ENCODE data around the gene KDM2A.

The KDM2A gene

DNA sequence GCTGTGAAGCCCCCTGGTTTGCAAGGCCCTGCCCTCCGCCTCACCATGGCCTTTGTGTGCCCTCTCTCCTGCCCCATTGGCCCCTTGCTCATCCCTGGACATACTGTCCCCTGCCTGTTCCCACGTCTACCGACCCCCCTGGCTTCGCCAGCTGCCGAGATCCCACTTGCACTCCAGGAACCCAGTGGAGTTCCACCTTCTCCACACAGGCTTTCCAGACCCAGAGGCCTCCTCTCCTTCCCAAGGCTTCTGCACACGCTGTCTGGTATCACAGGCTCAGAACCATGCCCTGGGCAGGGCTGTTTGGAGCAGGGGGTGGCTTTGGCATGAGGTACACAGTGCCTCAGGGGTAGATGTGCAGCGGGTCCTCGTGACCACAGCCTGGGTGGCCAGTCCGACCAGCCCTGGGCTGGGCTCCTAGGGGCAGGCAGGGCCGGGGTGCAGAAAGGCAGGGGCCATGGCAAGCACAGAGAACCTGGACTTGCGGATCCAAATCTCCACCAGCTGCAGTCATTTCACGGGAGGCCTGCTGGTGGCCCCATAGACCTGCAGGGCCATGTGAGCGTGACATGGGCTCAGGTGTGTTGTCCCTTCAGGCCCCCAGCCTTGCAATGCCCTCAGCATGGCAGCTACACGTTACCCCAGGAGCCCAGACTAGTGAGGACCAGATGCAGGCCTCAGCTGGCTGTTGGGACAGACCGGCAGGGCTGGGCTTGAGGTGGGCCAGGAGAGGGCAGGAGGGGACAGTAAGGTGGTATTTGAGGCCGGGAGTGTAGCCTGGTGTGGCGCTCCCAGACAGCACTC is 156.7 kb downstream of the KDM2A start:
- no peak for DNase-seq

- no peak for DNase-seq
These were observed 157.7 kb downstream of the KDM2A start for GRCh38 chr11:67276781-67277230.

GRCh38 chr11:67277231-67277961 is 158.3 kb downstream of the KDM2A start:
- no peak for DNase-seq

GRCh38 chr11:67278135-67278938 is 159.3 kb downstream of the KDM2A start:
- DNase-seq: no peak

- DNase-seq: no peak
These were observed 160.0 kb downstream of the KDM2A start for GRCh38 chr11:67278939-67279588.

DNA sequence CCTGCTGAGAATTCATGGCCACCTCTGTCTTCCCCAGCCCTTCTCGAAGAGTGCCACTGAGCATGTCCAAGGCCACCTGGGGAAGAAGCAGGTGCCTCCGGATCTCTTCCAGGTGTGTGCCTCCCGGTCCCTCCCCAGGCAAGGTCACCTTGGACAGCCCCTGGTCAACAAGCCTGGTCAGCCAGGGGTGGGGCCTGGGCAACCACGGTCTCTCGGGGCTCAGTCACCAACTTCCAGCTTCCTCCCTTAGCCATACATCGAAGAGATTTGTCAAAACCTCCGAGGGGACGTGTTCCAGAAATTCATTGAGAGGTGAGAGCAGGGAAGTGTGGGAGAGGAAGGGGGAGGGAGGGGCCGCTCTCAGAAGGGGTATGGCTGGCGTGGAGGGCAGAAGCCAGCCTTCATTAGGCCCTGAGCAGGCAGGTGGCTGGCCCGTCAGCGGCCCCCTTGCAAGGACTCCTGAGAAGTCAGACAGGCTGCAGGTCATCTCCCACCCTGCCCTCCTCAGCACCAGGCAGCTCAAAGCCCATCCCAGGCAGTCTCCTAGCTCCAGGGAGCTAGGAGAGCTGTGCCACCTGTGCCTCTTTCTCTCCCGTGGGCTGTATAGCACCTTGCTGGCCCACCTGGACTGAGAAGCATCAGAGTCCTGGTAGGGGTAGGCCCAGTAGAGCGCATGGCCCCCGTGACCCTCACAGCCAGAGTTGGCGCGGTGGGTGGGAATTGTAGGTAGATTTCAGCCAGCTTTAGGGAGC is 160.7 kb downstream of the KDM2A start:
- DNase-seq: no peak

GRCh38 chr11:67280341-67280787 is 161.3 kb downstream of the KDM2A start:
- no peak for DNase-seq

DNA sequence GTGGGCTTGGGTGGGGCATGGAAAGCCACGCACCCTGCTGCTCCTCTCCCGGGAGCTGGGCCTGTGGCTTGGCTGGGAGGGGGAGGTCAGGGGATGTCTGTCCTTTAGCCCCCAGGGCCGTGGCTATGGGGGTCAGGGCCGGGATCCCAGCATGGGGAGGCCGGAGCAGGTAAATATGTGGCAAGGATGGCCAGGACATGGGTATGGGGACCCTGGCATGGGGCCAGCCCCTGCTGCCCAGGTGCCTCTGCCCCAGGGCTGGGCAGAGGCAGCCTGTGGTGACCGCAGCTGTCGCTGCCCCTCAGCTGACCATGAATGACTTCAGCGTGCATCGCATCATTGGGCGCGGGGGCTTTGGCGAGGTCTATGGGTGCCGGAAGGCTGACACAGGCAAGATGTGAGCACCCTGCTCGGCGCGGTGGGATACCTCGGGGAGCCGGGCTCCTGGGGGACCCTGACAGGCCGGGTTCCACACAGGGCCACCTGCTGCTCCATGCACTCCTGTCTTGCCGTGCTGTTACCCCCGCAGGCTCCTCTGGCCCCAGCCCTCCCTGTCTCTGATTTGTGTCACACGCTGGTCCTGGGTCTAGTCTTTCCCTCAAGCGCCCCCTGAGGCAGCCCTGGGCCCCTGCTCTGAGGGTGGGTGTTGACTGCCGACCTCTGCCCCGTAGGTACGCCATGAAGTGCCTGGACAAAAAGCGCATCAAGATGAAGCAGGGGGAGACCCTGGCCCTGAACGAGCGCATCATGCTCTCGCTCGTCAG is 161.9 kb downstream of the KDM2A start:
- DNase-seq: no peak

GRCh38 chr11:67281552-67282150 is 162.6 kb downstream of the KDM2A start:
- no peak for DNase-seq

GRCh38 chr11:67282155-67282875 is 163.3 kb downstream of the KDM2A start:
- DNase-seq: no peak

DNA sequence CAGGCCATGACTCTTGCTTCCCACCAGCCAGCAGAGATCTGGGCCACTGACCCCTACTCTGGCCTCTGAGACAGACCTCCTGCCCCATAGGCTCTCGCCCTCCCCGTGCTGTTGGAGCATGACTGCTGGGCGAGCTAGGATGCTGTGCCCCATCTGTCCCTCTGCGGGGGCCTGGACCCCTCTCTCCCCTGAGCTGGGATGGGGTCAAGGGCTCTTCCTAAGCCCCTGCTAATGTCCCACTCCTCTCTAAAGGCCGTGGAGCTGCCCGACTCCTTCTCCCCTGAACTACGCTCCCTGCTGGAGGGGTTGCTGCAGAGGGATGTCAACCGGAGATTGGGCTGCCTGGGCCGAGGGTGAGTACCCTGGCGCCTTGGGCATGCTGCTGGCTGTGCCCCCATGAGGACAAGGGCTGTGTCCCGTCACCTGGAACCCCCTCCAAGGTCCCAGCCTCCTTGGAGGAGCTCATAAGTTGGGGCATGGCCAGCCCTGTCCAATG is 163.9 kb downstream of the KDM2A start:
- no peak for DNase-seq

- no peak for DNase-seq
These were observed 164.5 kb downstream of the KDM2A start for GRCh38 chr11:67283481-67283963.

- DNase-seq: no peak
These were observed 165.9 kb downstream of the KDM2A start for GRCh38 chr11:67284811-67285540.

- DNase-seq: no peak
These were observed 166.8 kb downstream of the KDM2A start for GRCh38 chr11:67285541-67286498.

DNA sequence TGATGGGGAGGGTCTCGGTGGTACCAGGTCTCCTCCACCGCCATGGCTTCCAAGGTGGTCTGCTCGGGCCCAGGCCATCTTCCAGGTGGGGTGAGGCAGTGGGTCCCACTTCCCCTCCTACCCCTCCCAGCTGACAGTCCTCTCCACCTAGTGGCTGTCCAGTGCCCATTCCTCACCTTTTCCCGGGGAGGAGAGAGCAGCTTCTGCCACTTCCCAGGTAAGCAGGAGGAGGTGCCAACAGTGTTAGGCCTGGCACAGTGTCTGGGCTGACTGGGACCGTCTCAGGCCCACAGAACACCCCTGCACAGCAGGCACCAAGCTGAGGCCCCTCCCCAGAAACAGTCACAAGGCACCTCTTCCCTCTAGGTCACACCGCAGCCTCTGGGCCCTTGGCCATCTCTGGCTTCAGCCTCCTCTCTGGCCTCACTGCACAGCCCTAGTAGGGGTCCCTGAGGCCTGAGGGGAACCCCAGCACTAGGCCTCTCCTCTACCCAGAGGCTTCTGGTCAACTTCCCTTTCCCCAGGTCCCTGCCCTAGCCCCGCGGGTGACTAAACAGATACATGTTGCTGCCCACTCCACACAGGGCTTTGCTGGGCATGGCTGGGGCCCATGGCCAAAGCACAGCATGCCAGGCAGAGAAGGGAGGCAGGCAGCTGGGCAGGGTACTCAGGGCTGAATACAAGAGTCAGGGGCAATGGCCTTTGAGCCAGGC is 167.7 kb downstream of the KDM2A start:
- DNase-seq: no peak

- no peak for DNase-seq
These were observed 168.5 kb downstream of the KDM2A start for GRCh38 chr11:67287355-67288197.
